Measurements from ENCODE around the gene MYBPC3. TPM values are rescaled to one million over a fixed set of nuclear protein-coding genes. Genes with fewer than 3 reads are reported as not detected.

Gene MYBPC3
- total and polyA plus RNA-seq, 2 donors (not counting 3 experiments of a cell fraction or from before 2014, with no cell fraction given): not detected

DNA sequence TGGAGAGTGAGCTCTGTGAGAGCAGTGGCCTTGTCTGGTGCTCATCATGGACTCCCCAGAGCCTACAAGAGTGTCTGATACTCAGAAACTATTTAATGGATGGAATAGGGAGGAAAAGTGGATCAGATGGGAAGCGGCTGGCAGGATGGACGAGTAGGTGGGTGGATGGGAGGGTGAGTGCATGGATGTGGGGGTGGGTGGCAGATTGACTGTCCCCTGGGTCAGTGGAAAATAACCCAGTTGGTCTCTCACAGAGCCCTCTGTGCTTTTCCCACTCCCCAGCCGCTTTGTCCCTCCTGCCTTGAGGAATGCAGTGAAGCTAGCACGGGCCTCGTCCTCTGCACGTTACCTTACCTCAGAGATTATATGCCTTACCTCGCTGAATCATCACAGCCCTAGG, 19.9 kb upstream of the MYBPC3 start:
- Histone ChIP-seq H3K4me2 (ENCODE audit: insufficient read depth, low read length) (no peak overlapping the region), H3K36me3 (ENCODE audit: control insufficient read depth in 2 of 2, extremely low read depth in 1 of 2, insufficient read depth in 2 of 2, low read length in 2 of 2) (no peaks in the 10 kb centered on the region), H3K4me1 (ENCODE audit: control insufficient read depth, extremely low read depth, insufficient read depth, low read length) (peaks cover 9% of the 10 kb centered on the region), H2AFZ (ENCODE audit: low read depth, low read length) (no peak overlapping the region), H3K9me3 (replicated peaks; ENCODE audit: control insufficient read depth, insufficient read depth, low read length) (no peaks in the 10 kb centered on the region), H3K9me1 (replicated peaks; ENCODE audit: control insufficient read depth, extremely low read depth, insufficient read depth, low read length) (no peaks in the 10 kb centered on the region), H4K20me1 (replicated peaks; ENCODE audit: control insufficient read depth, extremely low read depth, insufficient read depth, low read length) (no peaks in the 10 kb centered on the region), H3K9ac (replicated peaks; ENCODE audit: extremely low read depth, insufficient read depth, low read length) (no peak overlapping the region), H3K79me2 (ENCODE audit: control insufficient read depth, insufficient read depth, low read length) (no peaks in the 10 kb centered on the region), H3K27ac (ENCODE audit: insufficient read depth, low read depth, low read length) (no peak overlapping the region), H3K4me3 (replicated peaks in 1 of 3; ENCODE audit: insufficient read depth in 1 of 3, low read depth in 1 of 3, low read length in 3 of 3) (no peak overlapping the region), H3K27me3 (ENCODE audit: control insufficient read depth in 2 of 2, insufficient read depth in 2 of 2, low read length in 2 of 2) (peaks cover 2 to 4% of the 10 kb centered on the region in 2 experiments)
- TF ChIP-seq JUN (IDR thresholded peaks at IDR 0.05; ENCODE audit: borderline replicate concordance, insufficient read depth, insufficient read length, low read depth) (no peak), FOS (IDR thresholded peaks at IDR 0.05; ENCODE audit: borderline replicate concordance, insufficient read depth, low read length) (no peak), POLR2AphosphoS5 (IDR thresholded peaks at IDR 0.05; ENCODE audit: insufficient read depth, low read depth, low read length) (no peak), GATA2 (IDR thresholded peaks at IDR 0.05; ENCODE audit: insufficient read depth, insufficient read length, low read depth, low read length) (no peak), POLR2A (IDR thresholded peaks at IDR 0.05; ENCODE audit: low read depth, low read length) (no peak)
- TF ChIP-seq, protein P1, sequence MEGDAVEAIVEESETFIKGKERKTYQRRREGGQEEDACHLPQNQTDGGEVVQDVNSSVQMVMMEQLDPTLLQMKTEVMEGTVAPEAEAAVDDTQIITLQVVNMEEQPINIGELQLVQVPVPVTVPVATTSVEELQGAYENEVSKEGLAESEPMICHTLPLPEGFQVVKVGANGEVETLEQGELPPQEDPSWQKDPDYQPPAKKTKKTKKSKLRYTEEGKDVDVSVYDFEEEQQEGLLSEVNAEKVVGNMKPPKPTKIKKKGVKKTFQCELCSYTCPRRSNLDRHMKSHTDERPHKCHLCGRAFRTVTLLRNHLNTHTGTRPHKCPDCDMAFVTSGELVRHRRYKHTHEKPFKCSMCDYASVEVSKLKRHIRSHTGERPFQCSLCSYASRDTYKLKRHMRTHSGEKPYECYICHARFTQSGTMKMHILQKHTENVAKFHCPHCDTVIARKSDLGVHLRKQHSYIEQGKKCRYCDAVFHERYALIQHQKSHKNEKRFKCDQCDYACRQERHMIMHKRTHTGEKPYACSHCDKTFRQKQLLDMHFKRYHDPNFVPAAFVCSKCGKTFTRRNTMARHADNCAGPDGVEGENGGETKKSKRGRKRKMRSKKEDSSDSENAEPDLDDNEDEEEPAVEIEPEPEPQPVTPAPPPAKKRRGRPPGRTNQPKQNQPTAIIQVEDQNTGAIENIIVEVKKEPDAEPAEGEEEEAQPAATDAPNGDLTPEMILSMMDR (IDR thresholded peaks at IDR 0.05; ENCODE audit: extremely low read depth in 1 of 2, insufficient read depth in 1 of 2, low read depth in 1 of 2, low read length in 2 of 2): no peak
- TF ChIP-seq, protein P2, sequence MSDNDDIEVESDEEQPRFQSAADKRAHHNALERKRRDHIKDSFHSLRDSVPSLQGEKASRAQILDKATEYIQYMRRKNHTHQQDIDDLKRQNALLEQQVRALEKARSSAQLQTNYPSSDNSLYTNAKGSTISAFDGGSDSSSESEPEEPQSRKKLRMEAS (IDR thresholded peaks at IDR 0.05; ENCODE audit: insufficient read depth, insufficient read length): no peak
- dilution Hi-C loops (cut with MboI; ENCODE audit: extremely low pct_ligation_motif_present, low sequenced_read_pairs): no loop called here
- intact Hi-C loops (cut with micrococcal nuclease): no loop called here
- POLR2A ChIA-PET: no interaction called here
- CTCF ChIA-PET: interaction anchor here (1.2 to 4.7 kb wide), 5 partner anchors 17 to 76 kb away, joined by 3 to 148 read pairs (median 74); partner anchors contain the start of gene SLC39A13
- FAIRE-seq: no peak
- DNase-seq (ENCODE audit: low read depth, low spot score): no peak
- no TSS peak for BruUV-seq (replicated peaks)

All from endothelial cell of umbilical vein (primary cell).